ENCODE results near the gene GNG2. TPM values are rescaled to one million over a fixed set of nuclear protein-coding genes. Genes with fewer than 3 reads are reported as not detected.

The GNG2 gene
- 100 to 1,000 TPM in 5 of 8 experiments, under 1 TPM in 3; 0.36 to 184 (median 133) TPM for total RNA-seq

DNA sequence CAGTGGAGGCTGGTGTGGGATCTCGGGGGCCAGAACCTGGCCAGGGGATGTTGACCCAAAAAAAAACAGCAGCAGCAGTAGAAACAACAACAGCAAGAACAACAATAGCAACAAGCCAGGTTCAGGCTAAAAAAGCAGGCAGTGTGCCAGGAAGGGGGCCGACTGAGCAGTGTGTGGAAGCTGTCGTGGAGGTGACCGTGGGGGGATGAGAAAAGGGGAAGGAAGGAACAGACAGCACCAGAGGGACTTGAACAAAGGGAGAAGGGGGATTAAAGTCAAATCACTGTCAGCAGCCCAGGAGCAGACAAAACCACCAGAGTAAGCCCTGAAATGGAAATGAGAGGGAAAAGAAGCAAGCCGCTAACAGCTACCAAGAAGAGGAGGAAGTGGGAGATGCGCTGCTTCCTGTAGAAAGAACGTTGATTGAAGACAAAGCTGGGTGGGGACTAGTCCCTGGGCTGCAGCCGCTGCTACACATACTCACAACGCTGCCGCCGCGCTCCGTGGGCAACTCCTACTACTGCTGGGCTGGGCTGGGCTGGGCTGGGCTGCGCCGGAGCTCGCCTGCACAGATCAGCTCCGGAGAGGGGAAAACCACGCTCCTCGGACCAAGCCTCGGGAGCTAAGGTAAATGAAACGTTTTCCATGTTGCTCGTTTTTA, at the start of gene GNG2:
GNG2 (plus strand) TSS at position 449 of the 661 bp plus-strand sequence. CDS start 90,067 bp downstream, outside the sequence.
- Histone ChIP-seq H3K27ac (peak within 1 kb of the TSS; percentile 80 to 81), H3K4me1 (replicated peaks in 1 of 2) (peaks cover 34 to 41% of the 10 kb centered on the region in 2 donors), H3K4me3 (peak within 1 kb of the TSS; percentile 45 to 69 (median 59))
- peak; percentile 98 to 100 (median 99) for ATAC-seq (replicated peaks in 6 of 8)
- WGBS, 10 experiments, result 0 to 100% (median 9%) methylated on average over 1 to 14 of the region's 22 CpGs
- in situ Hi-C loops (cut with MboI; ENCODE audit: low pct_unique_long_range_greater_than_20kb in 2 of 9, low sequenced_read_pairs in 9 of 9, unreplicated experiment in 9 of 9), result no loop called here

DNA sequence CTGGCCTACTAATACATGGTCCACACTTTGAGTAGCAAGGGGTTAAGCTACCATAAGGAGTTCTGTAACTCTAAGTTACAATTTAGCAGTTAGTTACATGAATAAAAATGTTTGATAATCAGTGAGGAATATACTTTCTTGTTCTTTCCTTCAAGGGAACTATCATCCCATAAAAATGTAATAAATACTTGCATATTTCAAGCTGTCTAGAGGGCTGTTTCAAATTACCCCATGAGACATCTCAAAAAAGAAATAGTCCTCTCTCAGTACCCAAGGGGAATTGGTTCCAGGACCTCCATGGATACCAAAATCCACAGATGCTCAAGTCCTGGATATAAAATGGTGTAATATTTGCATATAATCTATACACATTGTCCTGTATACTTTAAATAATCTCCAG, 48.7 kb upstream of the GNG2 start:
- in situ Hi-C loops (cut with MboI; ENCODE audit: low pct_unique_long_range_greater_than_20kb in 2 of 9, low sequenced_read_pairs in 9 of 9, unreplicated experiment in 9 of 9), result no loop called here
- Histone ChIP-seq H3K27ac (no peak overlapping the region), H3K4me3 (no peak overlapping the region), H3K4me1 (replicated peaks in 1 of 2) (peaks cover 6 to 12% of the 10 kb centered on the region in 2 donors)
- ATAC-seq (replicated peaks in 6 of 8), result peak in 1 of 8 experiments; percentile 50

DNA sequence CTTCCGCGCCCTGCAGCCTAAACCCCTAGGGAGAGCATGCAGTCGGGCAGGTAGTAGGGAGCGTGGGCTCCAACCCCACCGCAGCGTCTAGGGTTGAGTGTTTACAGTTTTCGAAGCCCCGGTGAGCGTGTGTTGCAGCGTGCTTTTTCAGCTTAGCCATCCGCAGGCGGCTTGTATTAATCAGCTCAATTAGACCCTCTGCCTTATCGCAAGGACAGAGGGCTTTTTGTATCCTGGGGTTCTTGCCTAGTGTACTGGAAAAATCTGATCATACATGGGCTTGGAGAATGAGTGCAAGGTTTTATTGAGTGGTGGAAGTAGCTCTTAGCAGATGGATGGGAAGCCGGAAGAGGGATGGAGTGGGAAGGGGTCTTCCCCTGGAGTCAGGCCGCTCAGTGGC, 44.4 kb upstream of the GNG2 start:
- H3K4me1 ChIP-seq (replicated peaks in 1 of 2), result peaks cover 8 to 13% of the 10 kb centered on the region in 2 donors
- ATAC-seq (replicated peaks in 6 of 8), result no peak
- in situ Hi-C loops (cut with MboI; ENCODE audit: low pct_unique_long_range_greater_than_20kb in 2 of 9, low sequenced_read_pairs in 9 of 9, unreplicated experiment in 9 of 9), result no loop called here

DNA sequence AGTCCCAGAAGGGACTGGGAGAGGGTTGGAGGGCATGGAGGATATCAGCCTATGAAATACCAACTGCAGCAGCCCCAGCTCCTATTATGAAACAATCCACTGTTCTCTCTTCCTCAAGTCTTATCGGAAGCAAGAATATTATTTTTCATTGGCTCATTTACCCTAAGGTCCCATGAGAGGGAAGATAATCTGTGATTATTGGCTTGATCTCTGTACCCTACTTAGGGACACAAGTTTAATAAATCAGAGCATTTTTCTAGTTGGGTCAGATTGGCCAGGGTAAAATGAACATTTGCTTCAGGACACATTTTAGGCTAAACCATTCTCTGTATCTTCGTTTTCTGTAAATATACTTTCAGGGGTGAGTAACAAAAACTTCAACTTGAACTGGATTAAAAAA, 43.1 kb upstream of the GNG2 start:
- H3K4me3 ChIP-seq, result no peak overlapping the region
- in situ Hi-C loops (cut with MboI; ENCODE audit: low pct_unique_long_range_greater_than_20kb in 2 of 9, low sequenced_read_pairs in 9 of 9, unreplicated experiment in 9 of 9), result no loop called here
- H3K27ac ChIP-seq, result no peak overlapping the region
- 40 to 100% (median 70%) methylated on average over 1 to 2 of the region's 2 CpGs for WGBS, 10 experiments
- no peak for ATAC-seq (replicated peaks in 6 of 8)
- peaks cover 8 to 22% of the 10 kb centered on the region in 2 donors for H3K4me1 ChIP-seq (replicated peaks in 1 of 2)

More for the DNA sequence above, 44.4 kb upstream of the GNG2 start:
- 50 to 100% (median 85%) methylated on average over 1 to 13 of the region's 15 CpGs; no CpG with 5 or more reads in 4 of the 10 experiments for WGBS, 10 experiments
- H3K4me3 ChIP-seq, result no peak overlapping the region
- no peak overlapping the region for H3K27ac ChIP-seq

DNA sequence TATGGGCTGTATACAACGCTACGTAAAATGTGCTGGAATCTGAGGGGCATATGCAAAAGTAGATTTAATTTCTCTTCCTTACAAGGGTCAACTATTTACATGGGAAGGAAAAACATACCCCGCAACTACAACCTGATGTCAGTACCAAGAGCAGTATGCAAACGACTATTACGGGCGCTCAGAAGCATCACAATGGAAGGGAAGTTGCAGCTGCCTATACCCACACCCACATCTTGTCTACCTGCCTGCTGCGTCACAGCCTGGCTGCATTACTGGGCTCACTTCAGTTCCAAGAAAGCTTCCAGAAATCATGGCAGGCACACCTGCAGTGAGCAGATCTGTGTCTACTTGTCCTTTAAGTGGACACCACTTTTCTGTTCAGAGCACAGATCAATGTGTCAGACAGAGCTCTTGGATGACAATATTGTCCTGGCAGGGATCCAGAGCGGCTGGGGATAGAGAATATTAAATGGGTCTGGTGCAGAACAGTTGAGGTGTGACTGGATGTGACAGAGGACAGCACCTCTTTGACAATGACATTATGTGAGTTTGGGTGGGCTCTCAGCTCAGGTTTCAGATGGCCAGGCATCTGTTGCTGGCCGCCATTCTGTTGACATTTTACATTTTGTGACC, 41.5 kb upstream of the GNG2 start:
- Histone ChIP-seq H3K4me3 (no peak overlapping the region), H3K27ac (no peak overlapping the region), H3K4me1 (replicated peaks in 1 of 2) (peaks cover 8 to 29% of the 10 kb centered on the region in 2 donors)
- 60 to 100% (median 76%) methylated on average over 1 to 7 of the region's 9 CpGs; no CpG with 5 or more reads in 2 of the 10 experiments for WGBS, 10 experiments
- in situ Hi-C loops (cut with MboI; ENCODE audit: low pct_unique_long_range_greater_than_20kb in 2 of 9, low sequenced_read_pairs in 9 of 9, unreplicated experiment in 9 of 9), result no loop called here
- peak in 3 of 8 experiments; percentile 42 to 54 (median 50) for ATAC-seq (replicated peaks in 6 of 8)

DNA sequence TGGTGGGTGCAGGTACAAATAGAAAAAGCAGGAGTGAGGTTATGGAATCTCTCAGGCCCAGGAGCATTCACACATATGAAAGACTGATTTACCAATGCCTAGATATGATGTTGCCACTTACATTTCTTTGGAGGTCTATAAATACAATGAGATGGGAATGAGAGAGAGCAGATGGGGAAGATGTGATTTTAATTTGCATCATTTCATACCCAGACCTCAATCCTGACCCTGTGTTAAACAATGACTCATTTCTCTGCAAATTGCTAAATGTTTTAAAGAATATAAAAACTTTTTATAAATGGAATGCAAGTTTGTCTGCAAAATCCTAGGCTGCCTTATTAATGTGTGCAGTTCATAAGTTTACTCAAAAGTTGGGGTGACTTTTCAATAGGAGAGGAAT, 38.6 kb upstream of the GNG2 start:
- no peak overlapping the region for H3K4me3 ChIP-seq

DNA sequence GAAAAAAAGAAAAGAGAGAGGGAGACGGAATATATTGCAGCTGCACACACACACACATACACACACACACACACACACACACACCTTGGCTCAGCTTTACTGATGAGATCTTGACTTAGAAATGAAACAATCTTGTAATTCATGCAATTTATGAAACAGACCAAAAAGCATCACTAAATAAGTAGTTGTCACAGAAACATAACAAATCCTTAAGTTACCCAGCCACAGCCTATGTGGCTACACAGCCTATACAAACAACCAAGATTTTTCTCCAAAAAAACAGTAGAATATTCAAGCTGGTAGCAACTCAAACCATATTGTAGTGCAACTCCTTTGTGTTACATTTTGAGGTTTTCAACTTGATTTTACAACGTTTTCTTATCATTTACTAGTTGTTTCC, 37.9 kb upstream of the GNG2 start:
- Histone ChIP-seq H3K4me1 (replicated peaks in 1 of 2) (peaks cover 16 to 38% of the 10 kb centered on the region in 2 donors), H3K27ac (no peak overlapping the region), H3K4me3 (no peak overlapping the region)
- no peak for ATAC-seq (replicated peaks in 6 of 8)
- in situ Hi-C loops (cut with MboI; ENCODE audit: low pct_unique_long_range_greater_than_20kb in 2 of 9, low sequenced_read_pairs in 9 of 9, unreplicated experiment in 9 of 9), result no loop called here
- 17 to 86% (median 35%) methylated on average over 1 to 2 of the region's 2 CpGs; no CpG with 5 or more reads in 2 of the 10 experiments for WGBS, 10 experiments

More for the DNA sequence above, 38.6 kb upstream of the GNG2 start:
- peaks cover 16 to 38% of the 10 kb centered on the region in 2 donors for H3K4me1 ChIP-seq (replicated peaks in 1 of 2)
- in situ Hi-C loops (cut with MboI; ENCODE audit: low pct_unique_long_range_greater_than_20kb in 2 of 9, low sequenced_read_pairs in 9 of 9, unreplicated experiment in 9 of 9), result no loop called here
- peak in 1 of 8 experiments; percentile 30 for ATAC-seq (replicated peaks in 6 of 8)
- no peak overlapping the region for H3K27ac ChIP-seq

DNA sequence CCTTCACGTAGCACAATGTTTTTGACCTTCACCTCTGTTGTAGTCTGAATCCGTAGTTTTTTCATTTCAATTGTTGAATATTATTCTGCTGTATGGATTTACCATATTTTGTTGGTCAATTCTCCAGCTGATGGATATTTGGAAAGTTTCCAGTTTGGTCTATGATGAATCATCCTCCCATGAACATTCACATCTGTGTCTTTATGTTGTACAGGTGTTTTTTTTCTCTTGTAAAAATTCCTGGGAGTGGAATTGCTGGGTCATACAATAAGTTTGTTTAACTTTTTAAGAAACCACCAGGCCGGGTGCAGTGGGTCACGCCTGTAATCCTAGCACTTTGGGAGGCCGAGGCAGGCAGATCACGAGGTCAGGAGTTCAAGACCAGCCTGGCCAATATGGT, 36.7 kb upstream of the GNG2 start:
- WGBS, 10 experiments, result 43 to 92% (median 69%) methylated on average over 1 to 6 of the region's 6 CpGs
- no peak for ATAC-seq (replicated peaks in 6 of 8)
- Histone ChIP-seq H3K4me1 (replicated peaks in 1 of 2) (peaks cover 16 to 34% of the 10 kb centered on the region in 2 donors), H3K27ac (no peak overlapping the region), H3K4me3 (no peak overlapping the region)
- in situ Hi-C loops (cut with MboI; ENCODE audit: low pct_unique_long_range_greater_than_20kb in 2 of 9, low sequenced_read_pairs in 9 of 9, unreplicated experiment in 9 of 9), result no loop called here

DNA sequence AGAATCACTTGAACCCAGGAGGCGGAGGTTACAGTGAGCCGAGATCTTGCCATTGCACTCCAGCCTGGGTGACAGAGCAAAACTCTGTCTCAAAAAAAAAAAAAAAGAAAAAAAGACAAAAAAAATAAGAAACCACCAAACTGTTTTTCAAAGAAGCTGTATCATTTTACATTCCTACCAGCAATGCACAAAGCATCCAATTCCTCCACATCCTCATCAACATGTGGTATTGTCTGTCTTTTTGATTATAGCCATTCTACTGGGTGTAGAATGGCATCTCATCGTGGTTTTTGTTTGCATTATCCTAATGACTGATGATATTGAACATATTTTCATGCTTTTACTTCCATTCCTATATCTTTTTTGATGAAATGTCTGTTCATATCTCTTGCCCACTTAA, 36.2 kb upstream of the GNG2 start:
- in situ Hi-C loops (cut with MboI; ENCODE audit: low pct_unique_long_range_greater_than_20kb in 2 of 9, low sequenced_read_pairs in 9 of 9, unreplicated experiment in 9 of 9), result no loop called here
- WGBS, 10 experiments, result 62 to 100% (median 96%) methylated on average over 1 to 3 of the region's 3 CpGs; no CpG with 5 or more reads in 1 of the 10 experiments
- no peak for ATAC-seq (replicated peaks in 6 of 8)

DNA sequence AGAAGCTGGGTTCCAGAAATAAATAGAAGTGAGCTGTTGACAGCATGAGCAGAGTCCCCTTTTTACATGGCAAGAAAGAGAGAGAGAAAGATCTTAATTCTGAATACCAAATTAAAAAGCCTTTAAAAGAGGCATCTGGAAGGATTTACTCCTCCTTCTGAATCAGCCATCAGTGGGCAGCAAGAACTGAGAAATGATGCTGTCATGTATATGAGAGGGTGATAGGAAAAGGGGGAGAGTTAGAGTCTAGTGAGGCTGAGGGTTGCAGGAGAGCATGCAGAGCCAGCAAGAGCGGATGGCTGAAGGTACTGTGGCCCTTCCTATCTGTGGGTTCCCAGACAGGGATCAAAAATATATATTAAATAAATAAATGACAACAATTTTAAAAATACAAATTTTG, 34.5 kb upstream of the GNG2 start:
- Histone ChIP-seq H3K27ac (no peak overlapping the region), H3K4me3 (no peak overlapping the region), H3K4me1 (replicated peaks in 1 of 2) (peaks cover 14 to 30% of the 10 kb centered on the region in 2 donors)
- WGBS, 10 experiments, result 67 to 100% (median 100%) methylated on average over 1 of the region's 1 CpG; no CpG with 5 or more reads in 2 of the 10 experiments
- peak in 5 of 8 experiments; percentile 23 to 60 (median 42) for ATAC-seq (replicated peaks in 6 of 8)
- in situ Hi-C loops (cut with MboI; ENCODE audit: low pct_unique_long_range_greater_than_20kb in 2 of 9, low sequenced_read_pairs in 9 of 9, unreplicated experiment in 9 of 9), result no loop called here

More for the DNA sequence above, 36.2 kb upstream of the GNG2 start:
- Histone ChIP-seq H3K4me1 (replicated peaks in 1 of 2) (peaks cover 14 to 30% of the 10 kb centered on the region in 2 donors), H3K27ac (no peak overlapping the region), H3K4me3 (no peak overlapping the region)

DNA sequence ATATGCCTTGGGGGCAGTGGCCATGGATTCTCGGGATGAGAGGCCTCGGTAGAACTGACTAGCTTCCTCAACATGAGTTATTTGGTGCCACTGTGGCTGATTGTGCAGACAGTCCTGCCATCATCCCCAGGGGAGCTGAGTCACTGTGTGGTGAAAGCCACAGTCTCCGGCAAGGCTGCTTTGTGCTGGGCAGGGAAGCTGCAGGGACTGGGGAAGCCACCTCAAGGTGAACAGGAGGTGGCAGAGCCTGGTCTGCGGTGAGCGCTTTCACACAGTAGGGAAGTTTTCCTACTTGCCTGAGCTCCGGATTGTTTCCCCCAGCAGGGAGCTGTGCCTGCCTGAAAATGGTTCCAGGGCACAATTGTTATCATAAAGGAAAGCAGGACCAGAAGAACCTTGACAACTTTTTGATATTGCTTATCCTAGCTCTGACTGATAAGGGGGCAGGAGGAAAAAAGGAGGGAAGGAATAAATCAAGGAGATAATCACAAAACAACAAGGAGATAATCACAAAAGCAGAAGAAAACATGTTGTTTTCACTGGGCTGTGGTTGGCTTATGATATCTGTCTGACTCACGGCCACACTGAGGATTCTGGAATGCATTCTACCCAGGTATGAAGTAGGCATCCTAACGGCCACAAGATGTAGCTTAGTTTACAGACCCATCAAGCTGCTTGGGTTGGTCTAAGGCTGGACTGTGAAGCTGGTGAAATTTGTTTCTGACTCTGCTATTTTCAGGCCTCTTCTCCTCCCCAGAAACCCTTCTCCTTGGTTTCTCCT, 32.2 kb upstream of the GNG2 start:
- peak in 7 of 8 experiments; percentile 28 to 99 (median 96) for ATAC-seq (replicated peaks in 6 of 8)
- in situ Hi-C loops (cut with MboI; ENCODE audit: low pct_unique_long_range_greater_than_20kb in 2 of 9, low sequenced_read_pairs in 9 of 9, unreplicated experiment in 9 of 9), result no loop called here
- WGBS, 10 experiments, result 0 to 73% (median 47%) methylated on average over 1 to 7 of the region's 8 CpGs; no CpG with 5 or more reads in 2 of the 10 experiments

DNA sequence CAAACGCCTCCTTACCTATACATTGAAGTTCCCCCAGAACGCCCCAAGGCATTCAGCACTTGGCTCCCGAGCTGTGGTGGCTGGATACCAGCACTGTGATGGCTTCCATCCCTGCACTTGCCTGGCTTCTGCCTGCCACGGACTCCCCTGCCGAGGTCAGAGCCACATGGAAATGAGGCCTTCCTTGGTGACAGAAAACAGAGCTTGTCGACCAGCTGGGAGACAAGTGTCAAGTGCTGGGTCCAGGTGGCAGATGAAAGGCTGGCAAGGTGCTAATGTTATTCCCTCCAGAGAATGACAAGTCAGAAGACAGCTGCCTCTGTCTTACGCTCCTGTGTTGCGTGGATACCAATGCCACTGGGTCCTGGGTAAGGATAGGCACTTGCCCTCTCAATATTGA, 26.2 kb upstream of the GNG2 start:
- Histone ChIP-seq H3K4me3 (no peak overlapping the region), H3K27ac (no peak overlapping the region), H3K4me1 (replicated peaks in 1 of 2) (no peaks in the 10 kb centered on the region)
- in situ Hi-C loops (cut with MboI; ENCODE audit: low pct_unique_long_range_greater_than_20kb in 2 of 9, low sequenced_read_pairs in 9 of 9, unreplicated experiment in 9 of 9), result no loop called here
- ATAC-seq (replicated peaks in 6 of 8), result peak in 2 of 8 experiments; percentile 28 to 62
- 68 to 100% (median 71%) methylated on average over 1 to 6 of the region's 8 CpGs; no CpG with 5 or more reads in 3 of the 10 experiments for WGBS, 10 experiments

More for the DNA sequence above, 32.2 kb upstream of the GNG2 start:
- Histone ChIP-seq H3K27ac (no peak overlapping the region), H3K4me3 (no peak overlapping the region), H3K4me1 (replicated peaks in 1 of 2) (peaks cover 14 to 17% of the 10 kb centered on the region in 2 donors)

DNA sequence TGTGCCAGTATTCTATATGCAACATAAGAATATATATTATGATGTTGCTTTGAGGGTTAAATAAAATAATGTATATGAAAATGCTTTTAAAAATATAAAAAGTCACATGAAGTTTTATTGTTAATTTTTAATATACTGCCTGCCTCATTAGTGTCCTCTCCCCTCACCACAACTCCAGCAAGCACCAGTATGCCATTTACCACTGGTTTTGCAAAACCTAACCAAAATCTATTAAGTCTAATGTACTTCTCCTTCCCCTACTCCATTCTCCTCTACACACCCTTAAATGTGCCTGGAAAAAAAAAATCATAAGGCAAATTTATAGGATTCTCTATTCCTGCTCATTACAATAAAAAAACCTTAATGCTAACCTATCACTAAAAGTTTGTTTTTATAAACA, 24.0 kb upstream of the GNG2 start:
- Histone ChIP-seq H3K4me3 (no peak overlapping the region), H3K4me1 (replicated peaks in 1 of 2) (no peaks in the 10 kb centered on the region), H3K27ac (no peak overlapping the region)
- no peak for ATAC-seq (replicated peaks in 6 of 8)
- in situ Hi-C loops (cut with MboI; ENCODE audit: low pct_unique_long_range_greater_than_20kb in 2 of 9, low sequenced_read_pairs in 9 of 9, unreplicated experiment in 9 of 9), result no loop called here

Measured in motor neuron (in vitro differentiated cells).